ENCODE results near the gene TBATA. TPM values are rescaled to one million over a fixed set of nuclear protein-coding genes. Genes with fewer than 3 reads are reported as not detected.

TBATA gene
- total RNA-seq, 2 donors from 2014 or later: not detected

DNA sequence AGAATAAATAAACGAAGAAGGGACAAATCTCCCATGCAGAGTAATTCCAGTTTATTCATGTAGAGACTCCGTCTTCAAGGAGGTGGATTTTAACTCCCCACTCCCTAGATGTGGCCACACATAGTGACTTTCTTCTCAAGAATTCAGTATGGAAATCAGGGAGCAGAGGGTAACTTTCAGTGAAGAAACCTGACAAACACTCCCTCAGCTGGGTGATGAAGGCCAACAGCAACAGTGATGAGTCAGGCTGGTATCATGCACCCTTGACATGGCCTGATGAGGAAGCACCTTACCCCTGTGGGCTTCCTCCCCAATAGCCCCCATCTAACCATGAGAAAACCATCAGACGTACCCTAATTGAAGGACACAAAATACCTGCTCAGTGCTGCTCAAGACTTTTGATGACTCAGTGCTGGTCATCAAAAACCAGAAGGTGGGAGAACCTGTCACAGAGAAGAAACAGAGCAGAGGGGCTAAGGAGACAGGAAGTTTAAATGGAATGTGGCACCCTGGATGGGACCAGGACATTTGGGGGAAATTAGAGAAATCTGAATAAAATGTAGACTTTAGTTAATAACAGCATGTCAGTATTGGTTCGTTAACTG is 62.3 kb downstream of the TBATA start:
- no peaks in the 10 kb centered on the region for H3K36me3 Mint-ChIP-seq
- DNase-seq (ENCODE audit: low spot score in 2 of 2) (no peak), ATAC-seq (no peak)
- no peak overlapping the region for H3K27ac Mint-ChIP-seq
- H3K9me3 Mint-ChIP-seq: no peaks in the 10 kb centered on the region

Other genes starting within 250 kb of the TBATA start
- 10 to 100 TPM; 30.9 to 35.7 TPM for gene PRF1, start 182.6 kb downstream of the TBATA start, total RNA-seq
- under 1 TPM; 0.11 to 0.16 TPM for gene ADAMTS14, start 112.9 kb downstream of the TBATA start, total RNA-seq
- 10 to 100 TPM; 21.8 to 23.9 TPM for gene SGPL1, start 30.6 kb upstream of the TBATA start, total RNA-seq
- gene PCBD1, start 103.2 kb upstream of the TBATA start, total RNA-seq: 10 to 100 TPM; 22.3 to 52.5 TPM